Peyer's patch (tissue), 4 donors: ENCODE measurements around the gene CPSF3. TPM values are rescaled to one million over a fixed set of nuclear protein-coding genes. Genes with fewer than 3 reads are reported as not detected.
A peak's percentile ranks its signal among the peaks of the same experiment; 100 is the strongest.

Experiments
- DNase-seq, 3 donors: peaks; one replicate each; pipeline ENCODE4 v3.0.0-alpha.2; 2017 to 2019
- H3K27ac ChIP-seq, 4 donors: fragments of 200-600 bp; sonication (generic); one replicate each; pipeline ENCODE4 v1.5.1; 2016 to 2019
- H3K27me3 ChIP-seq, 2 donors: fragments of 200-600 bp; sonication (generic); one replicate each; pipeline ENCODE4 v1.5.1; 2019
- H3K36me3 ChIP-seq, 3 donors: fragments of 200-600 bp; sonication (generic); one replicate each; pipeline ENCODE4 v1.5.1; 2016 to 2019
- H3K4me1 ChIP-seq, 4 donors: fragments of 200-600 bp; sonication (generic); one replicate each; pipeline ENCODE4 v1.5.1; 2016 to 2019
- H3K4me3 ChIP-seq, 4 donors: fragments of 200-600 bp; sonication (generic); 1 replicate in 3 of 4; 2 replicates in 1 of 4; pipeline ENCODE4 v1.5.1; 2016 to 2019; ENCODE audit warnings: mild to moderate bottlenecking in 1 of 4
- H3K9me3 ChIP-seq, 4 donors: fragments of 200-600 bp; sonication (generic); one replicate each; pipeline ENCODE4 v1.5.1; 2016 to 2019; ENCODE audit warnings: mild to moderate bottlenecking in 1 of 4
- POLR2A ChIP-seq, 2 donors: fragments of 450-650 bp; IDR thresholded peaks; one replicate each; pipeline ENCODE4 v1.5.1; 2017; ENCODE audit warnings: antibody characterized with exemption in 2 of 2, mild to moderate bottlenecking in 2 of 2, moderate library complexity in 2 of 2
- total RNA-seq, 4 donors: library from RNA; depleted of rRNA; stranded (reverse); fragments of >200 nt; gene quantifications; one replicate each; pipeline ENCODE4 v1.1.0, GENCODE V29; 2016
- TF ChIP-seq, protein P1 (sequence below), 6 experiments: fragments of 450-650 bp in 4 of 6; fragments of 200-600 bp in 2 of 6; sonication (generic) in 1 of 6; IDR thresholded peaks; one replicate each; pipeline ENCODE4 v1.5.1; 2017 to 2019; ENCODE audit warnings: antibody characterized with exemption in 6 of 6, mild to moderate bottlenecking in 3 of 6, moderate library complexity in 1 of 6

The CPSF3 gene
- total RNA-seq, 4 donors from 2014 or later: 20.1 to 57.8 (median 32.0) TPM

- peaks cover 0 to 74% (median 0%) of the 10 kb centered on the region in 3 donors for H3K36me3 ChIP-seq
These were observed 16.7 kb downstream of the CPSF3 start for GRCh38 chr2:9440058-9440727.

GRCh38 chr2:9441556-9441955, 18.1 kb downstream of the CPSF3 start:
- no peak overlapping the region for H3K4me3 ChIP-seq
- no peak for DNase-seq
- H3K27me3 ChIP-seq: no peaks in the 10 kb centered on the region
- TF ChIP-seq, protein P1, sequence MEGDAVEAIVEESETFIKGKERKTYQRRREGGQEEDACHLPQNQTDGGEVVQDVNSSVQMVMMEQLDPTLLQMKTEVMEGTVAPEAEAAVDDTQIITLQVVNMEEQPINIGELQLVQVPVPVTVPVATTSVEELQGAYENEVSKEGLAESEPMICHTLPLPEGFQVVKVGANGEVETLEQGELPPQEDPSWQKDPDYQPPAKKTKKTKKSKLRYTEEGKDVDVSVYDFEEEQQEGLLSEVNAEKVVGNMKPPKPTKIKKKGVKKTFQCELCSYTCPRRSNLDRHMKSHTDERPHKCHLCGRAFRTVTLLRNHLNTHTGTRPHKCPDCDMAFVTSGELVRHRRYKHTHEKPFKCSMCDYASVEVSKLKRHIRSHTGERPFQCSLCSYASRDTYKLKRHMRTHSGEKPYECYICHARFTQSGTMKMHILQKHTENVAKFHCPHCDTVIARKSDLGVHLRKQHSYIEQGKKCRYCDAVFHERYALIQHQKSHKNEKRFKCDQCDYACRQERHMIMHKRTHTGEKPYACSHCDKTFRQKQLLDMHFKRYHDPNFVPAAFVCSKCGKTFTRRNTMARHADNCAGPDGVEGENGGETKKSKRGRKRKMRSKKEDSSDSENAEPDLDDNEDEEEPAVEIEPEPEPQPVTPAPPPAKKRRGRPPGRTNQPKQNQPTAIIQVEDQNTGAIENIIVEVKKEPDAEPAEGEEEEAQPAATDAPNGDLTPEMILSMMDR (IDR thresholded peaks at IDR 0.05): no peak
- no peak for TF ChIP-seq POLR2A (IDR thresholded peaks at IDR 0.05)
- H3K36me3 ChIP-seq: peaks cover 0 to 76% (median 0%) of the 10 kb centered on the region in 3 donors
- H3K9me3 ChIP-seq: no peaks in the 10 kb centered on the region
- H3K27ac ChIP-seq: no peak overlapping the region
- H3K4me1 ChIP-seq: no peaks in the 10 kb centered on the region

More at GRCh38 chr2:9440058-9440727, 16.7 kb downstream of the CPSF3 start:
- DNase-seq: no peak
- Histone ChIP-seq H3K4me1 (no peaks in the 10 kb centered on the region), H3K27me3 (no peaks in the 10 kb centered on the region), H3K9me3 (no peaks in the 10 kb centered on the region), H3K4me3 (no peak overlapping the region), H3K27ac (peak overlapping the region in 1 of 4 donors; percentile 9)
- TF ChIP-seq, protein P1 (IDR thresholded peaks at IDR 0.05): no peak
- TF ChIP-seq POLR2A (IDR thresholded peaks at IDR 0.05): no peak

- Histone ChIP-seq H3K4me1 (no peaks in the 10 kb centered on the region), H3K27ac (no peak overlapping the region), H3K9me3 (no peaks in the 10 kb centered on the region), H3K36me3 (peaks cover 0 to 71% (median 0%) of the 10 kb centered on the region in 3 donors), H3K4me3 (no peak overlapping the region), H3K27me3 (no peaks in the 10 kb centered on the region)
- no peak for TF ChIP-seq POLR2A (IDR thresholded peaks at IDR 0.05)
- TF ChIP-seq, protein P1 (IDR thresholded peaks at IDR 0.05): no peak
- no peak for DNase-seq
These were observed 20.1 kb downstream of the CPSF3 start for GRCh38 chr2:9443526-9443925.

DNA sequence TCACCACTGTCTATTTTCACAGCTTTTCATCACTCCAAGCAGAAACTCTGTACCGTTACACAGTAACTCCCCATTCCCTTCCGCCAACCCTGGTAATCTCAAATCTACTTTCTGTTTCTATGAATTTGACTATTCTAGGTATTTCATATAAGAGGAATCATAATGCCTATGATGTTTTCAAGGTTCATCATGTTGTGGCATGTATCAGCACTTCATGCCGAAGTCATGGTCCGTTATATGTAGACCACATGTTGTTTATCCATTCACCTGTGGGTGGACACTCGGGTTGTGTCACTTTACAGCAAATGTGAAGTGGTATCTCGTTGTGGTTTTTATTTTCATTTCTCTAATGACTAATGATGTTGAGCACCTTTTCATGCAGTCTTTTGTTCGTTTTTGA, 21.6 kb downstream of the CPSF3 start:
- Histone ChIP-seq H3K9me3 (no peaks in the 10 kb centered on the region), H3K4me3 (no peak overlapping the region), H3K27me3 (no peaks in the 10 kb centered on the region), H3K36me3 (peaks cover 0 to 73% (median 0%) of the 10 kb centered on the region in 3 donors), H3K4me1 (no peaks in the 10 kb centered on the region), H3K27ac (no peak overlapping the region)
- no peak for TF ChIP-seq POLR2A (IDR thresholded peaks at IDR 0.05)
- TF ChIP-seq, protein P1 (IDR thresholded peaks at IDR 0.05): no peak
- DNase-seq: no peak

GRCh38 chr2:9451231-9451630, 27.8 kb downstream of the CPSF3 start:
- no peak for DNase-seq
- Histone ChIP-seq H3K9me3 (no peaks in the 10 kb centered on the region), H3K27me3 (no peaks in the 10 kb centered on the region), H3K4me1 (no peaks in the 10 kb centered on the region), H3K36me3 (peaks cover 0 to 51% (median 0%) of the 10 kb centered on the region in 3 donors), H3K27ac (no peak overlapping the region), H3K4me3 (no peak overlapping the region)
- no peak for TF ChIP-seq POLR2A (IDR thresholded peaks at IDR 0.05)
- TF ChIP-seq, protein P1 (IDR thresholded peaks at IDR 0.05): no peak
